MM.1S (cell line): ENCODE results near the gene CERS1.

Experiments used
- EZH2 ChIP-seq: fragments of 300-600 bp; sonication (generic); optimal IDR thresholded peaks from 2 replicates; pipeline ENCODE3; 2017; ENCODE audit warnings: low read depth, mild to moderate bottlenecking, antibody characterized with exemption, low read length, mixed read lengths
- TF ChIP-seq, protein P1 (sequence below): fragments of 300-600 bp; sonication (generic); IDR thresholded peaks from 2 replicates; pipeline ENCODE4 v1.5.1; 2016; ENCODE audit warnings: antibody characterized with exemption, low read length, mixed read lengths

DNA sequence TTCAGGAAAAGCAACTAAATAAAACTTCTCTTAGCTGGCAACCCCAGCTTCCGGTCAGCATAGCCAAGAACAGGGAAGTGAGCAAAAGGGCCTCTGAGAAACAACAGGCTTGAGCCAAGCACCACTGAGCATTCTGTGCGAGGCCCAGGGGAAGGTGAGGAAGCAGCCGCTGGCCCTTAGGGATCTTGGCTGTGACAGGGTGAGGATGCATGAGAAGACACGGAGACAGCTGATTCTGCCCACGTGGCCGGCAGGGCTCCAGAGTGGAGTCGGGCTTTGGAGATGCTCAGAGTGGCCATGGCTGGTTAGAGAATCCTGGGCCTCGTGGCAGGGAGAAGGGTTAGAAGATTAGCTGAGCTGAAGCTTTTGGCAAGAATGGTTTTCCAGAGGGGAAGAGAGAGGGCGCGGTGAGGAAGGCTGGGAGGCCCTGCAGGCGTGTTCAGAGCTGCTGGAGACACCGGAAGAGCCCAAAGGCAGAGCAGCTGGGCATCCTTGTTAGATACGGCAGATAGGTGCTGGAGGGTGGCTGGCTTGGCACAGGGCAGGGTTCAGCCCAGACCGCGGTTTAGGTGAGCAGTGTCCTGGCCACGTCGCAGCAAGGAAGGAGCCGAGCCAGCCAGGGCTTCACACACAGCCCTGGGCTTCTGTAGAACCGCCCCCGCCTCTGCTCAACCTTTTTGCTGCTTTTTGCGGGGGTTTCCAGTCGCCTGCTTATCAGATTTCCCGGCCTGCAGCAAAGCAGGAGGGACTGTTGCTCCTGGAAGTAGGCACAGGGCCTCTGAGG is 46.9 kb downstream of the CERS1 start:
- TF ChIP-seq, protein P1, sequence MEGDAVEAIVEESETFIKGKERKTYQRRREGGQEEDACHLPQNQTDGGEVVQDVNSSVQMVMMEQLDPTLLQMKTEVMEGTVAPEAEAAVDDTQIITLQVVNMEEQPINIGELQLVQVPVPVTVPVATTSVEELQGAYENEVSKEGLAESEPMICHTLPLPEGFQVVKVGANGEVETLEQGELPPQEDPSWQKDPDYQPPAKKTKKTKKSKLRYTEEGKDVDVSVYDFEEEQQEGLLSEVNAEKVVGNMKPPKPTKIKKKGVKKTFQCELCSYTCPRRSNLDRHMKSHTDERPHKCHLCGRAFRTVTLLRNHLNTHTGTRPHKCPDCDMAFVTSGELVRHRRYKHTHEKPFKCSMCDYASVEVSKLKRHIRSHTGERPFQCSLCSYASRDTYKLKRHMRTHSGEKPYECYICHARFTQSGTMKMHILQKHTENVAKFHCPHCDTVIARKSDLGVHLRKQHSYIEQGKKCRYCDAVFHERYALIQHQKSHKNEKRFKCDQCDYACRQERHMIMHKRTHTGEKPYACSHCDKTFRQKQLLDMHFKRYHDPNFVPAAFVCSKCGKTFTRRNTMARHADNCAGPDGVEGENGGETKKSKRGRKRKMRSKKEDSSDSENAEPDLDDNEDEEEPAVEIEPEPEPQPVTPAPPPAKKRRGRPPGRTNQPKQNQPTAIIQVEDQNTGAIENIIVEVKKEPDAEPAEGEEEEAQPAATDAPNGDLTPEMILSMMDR = no peak
- TF ChIP-seq EZH2 = no peak
